ENCODE measurements around the gene SOX9.

DNA sequence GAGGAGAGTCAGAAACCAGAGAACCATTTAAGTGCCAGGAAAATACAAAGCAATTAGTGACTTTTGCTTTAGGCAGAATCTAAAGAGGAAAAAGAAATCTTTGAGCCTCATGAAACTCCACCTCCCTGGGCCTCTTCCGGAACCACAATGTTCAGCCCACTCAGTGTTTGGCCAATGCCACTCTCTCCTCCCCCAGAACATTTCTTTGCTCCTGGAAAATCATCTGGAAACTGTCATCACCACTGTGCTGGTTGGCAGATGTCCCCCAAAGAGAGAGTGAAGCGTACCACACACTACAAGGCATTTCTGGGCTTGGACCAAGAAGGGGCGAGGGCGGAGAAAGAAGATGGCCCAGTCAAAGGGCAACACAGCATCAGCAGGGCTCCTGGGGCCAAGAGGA lies 7.1 kb upstream of the SOX9 start:
- TF ChIP-seq, protein P1, sequence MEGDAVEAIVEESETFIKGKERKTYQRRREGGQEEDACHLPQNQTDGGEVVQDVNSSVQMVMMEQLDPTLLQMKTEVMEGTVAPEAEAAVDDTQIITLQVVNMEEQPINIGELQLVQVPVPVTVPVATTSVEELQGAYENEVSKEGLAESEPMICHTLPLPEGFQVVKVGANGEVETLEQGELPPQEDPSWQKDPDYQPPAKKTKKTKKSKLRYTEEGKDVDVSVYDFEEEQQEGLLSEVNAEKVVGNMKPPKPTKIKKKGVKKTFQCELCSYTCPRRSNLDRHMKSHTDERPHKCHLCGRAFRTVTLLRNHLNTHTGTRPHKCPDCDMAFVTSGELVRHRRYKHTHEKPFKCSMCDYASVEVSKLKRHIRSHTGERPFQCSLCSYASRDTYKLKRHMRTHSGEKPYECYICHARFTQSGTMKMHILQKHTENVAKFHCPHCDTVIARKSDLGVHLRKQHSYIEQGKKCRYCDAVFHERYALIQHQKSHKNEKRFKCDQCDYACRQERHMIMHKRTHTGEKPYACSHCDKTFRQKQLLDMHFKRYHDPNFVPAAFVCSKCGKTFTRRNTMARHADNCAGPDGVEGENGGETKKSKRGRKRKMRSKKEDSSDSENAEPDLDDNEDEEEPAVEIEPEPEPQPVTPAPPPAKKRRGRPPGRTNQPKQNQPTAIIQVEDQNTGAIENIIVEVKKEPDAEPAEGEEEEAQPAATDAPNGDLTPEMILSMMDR (conservative IDR thresholded peaks at IDR 0.05), result no peak
- no peak for TF ChIP-seq EZH2 (IDR thresholded peaks at IDR 0.05; ENCODE audit: low read depth)

Data from PC-9 (cell line).